ENCODE measurements around the gene STX10. TPM values are rescaled to one million over a fixed set of nuclear protein-coding genes. Genes with fewer than 3 reads are reported as not detected.

STX10 gene
- polyA plus RNA-seq, 4 donors, result 56.7 to 78.8 (median 67.2) TPM

Other genes starting within 250 kb of the STX10 start
- 1 to 10 TPM; 2.2 to 4.7 (median 3.3) TPM for gene SYCE2, start 231.1 kb downstream of the STX10 start, polyA plus RNA-seq (ENCODE audit: insufficient read length in 4 of 4)
- gene FARSA, start 216.7 kb downstream of the STX10 start, polyA plus RNA-seq (ENCODE audit: insufficient read length in 4 of 4), result 10 to 100 TPM; 41.7 to 67.4 (median 55.2) TPM
- gene CALR, start 211.8 kb downstream of the STX10 start, polyA plus RNA-seq (ENCODE audit: insufficient read length in 4 of 4), result 100 to 1,000 TPM; 819 to 974 (median 899) TPM
- gene RAD23A, start 204.5 kb downstream of the STX10 start, polyA plus RNA-seq (ENCODE audit: insufficient read length in 4 of 4), result 100 to 1,000 TPM in 1 of 4 donors, 10 to 100 TPM in 3; 61.9 to 102 (median 87.3) TPM
- 10 to 100 TPM; 29.9 to 54.1 (median 39.2) TPM for gene GADD45GIP1, start 193.2 kb downstream of the STX10 start, polyA plus RNA-seq (ENCODE audit: insufficient read length in 4 of 4)
- under 1 TPM in 3 of 4 donors, not detected in 1; 0.08 to 0.28 (median 0.13) TPM for gene DAND5, start 180.8 kb downstream of the STX10 start, polyA plus RNA-seq (ENCODE audit: insufficient read length in 4 of 4)
- 10 to 100 TPM; 15.3 to 27.6 (median 20.0) TPM for gene NFIX, start 154.9 kb downstream of the STX10 start, polyA plus RNA-seq (ENCODE audit: insufficient read length in 4 of 4)
- gene LYL1, start 47.5 kb downstream of the STX10 start, polyA plus RNA-seq (ENCODE audit: insufficient read length in 4 of 4), result 1 to 10 TPM; 4.4 to 8.1 (median 5.9) TPM
- 10 to 100 TPM; 28.4 to 48.0 (median 36.2) TPM for gene TRMT1, start 33.6 kb downstream of the STX10 start, polyA plus RNA-seq (ENCODE audit: insufficient read length in 4 of 4)
- 10 to 100 TPM; 18.0 to 41.2 (median 32.0) TPM for gene NACC1, start 32.1 kb downstream of the STX10 start, polyA plus RNA-seq (ENCODE audit: insufficient read length in 4 of 4)
- 100 to 1,000 TPM in 1 of 4 donors, 10 to 100 TPM in 3; 55.3 to 160 (median 80.0) TPM for gene IER2, start within 50 bp of the STX10 start, polyA plus RNA-seq (ENCODE audit: insufficient read length in 4 of 4)

Measured in left renal cortex interstitium (tissue), 4 donors.